WI38 (cell line): Measurements from ENCODE around the gene PEMT.
A peak's percentile ranks its signal among the peaks of the same experiment; 100 is the strongest.
"Not testable (repeated sequence)": the region's sequence is repeated elsewhere in the genome, so short reads cannot be mapped to it uniquely, and the experiment has no call there.

Experiments used
- H3K4me3 ChIP-seq: 2 replicates; pipeline ENCODE4 v1.5.1; 2011; ENCODE audit warnings: low read depth, mild to moderate bottlenecking, control low read depth, low read length
- CTCF ChIP-seq: IDR thresholded peaks from 2 replicates; pipeline ENCODE4 v1.5.1; 2012; ENCODE audit warnings: low read depth, mild to moderate bottlenecking, control low read depth, low read length

PEMT gene

DNA sequence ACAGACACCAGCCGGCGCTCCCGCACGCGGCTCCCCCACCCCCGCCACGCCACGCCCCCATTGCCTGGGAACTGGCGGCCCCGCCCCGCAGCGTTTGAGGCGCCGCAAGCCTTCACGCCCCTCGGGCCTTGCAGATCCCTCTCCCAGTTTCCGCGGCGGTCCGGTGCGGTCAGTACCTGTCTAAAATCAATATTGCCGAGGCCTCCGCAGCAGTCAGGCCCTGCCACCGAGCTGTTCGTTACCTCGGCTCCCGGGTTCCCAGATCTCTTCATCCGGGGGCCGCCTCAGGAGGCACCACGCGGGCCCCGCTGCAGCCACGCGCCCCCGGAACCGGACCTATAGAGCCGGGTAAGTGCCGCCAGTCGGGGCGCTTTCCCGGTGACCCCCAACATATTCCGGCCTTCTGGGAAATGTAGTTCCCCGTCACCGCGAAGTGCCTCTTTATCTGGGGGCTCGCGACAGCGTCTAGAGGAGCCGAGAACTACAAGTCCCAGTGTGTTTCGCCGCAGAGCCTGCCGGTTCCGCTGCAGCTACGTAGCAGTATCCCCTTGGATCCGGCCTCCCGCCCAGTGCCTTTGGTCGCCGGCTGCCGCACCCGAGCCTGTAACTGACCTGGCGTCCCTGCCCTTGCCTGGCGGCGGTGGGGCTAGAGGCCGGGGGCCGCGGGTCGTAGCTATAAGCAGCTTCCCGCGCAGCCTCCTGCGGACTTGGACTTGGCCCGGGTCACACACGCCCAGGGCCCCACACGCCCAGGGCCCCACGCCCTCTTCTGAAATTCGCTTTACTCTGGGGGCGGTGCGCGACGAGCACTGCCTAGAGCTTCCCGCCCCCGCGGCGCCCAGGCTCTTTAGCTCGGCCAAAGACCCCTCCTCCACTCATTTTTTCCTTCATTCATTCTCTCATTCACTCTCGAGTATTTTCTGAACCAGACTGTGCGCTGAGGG, at the start of gene PEMT:
Gene PEMT, minus strand, starts transcription at position 354 of the 944 bp plus-strand sequence. Its CDS starts 82 bp downstream, at position 272.
- peak within 1 kb of the TSS; percentile 87 for H3K4me3 ChIP-seq
- TF ChIP-seq CTCF, result no peak

- H3K4me3 ChIP-seq, result not testable (repeated sequence)
These were observed 48.3 kb upstream of the PEMT start for GRCh38 chr17:17639661-17640270.

DNA sequence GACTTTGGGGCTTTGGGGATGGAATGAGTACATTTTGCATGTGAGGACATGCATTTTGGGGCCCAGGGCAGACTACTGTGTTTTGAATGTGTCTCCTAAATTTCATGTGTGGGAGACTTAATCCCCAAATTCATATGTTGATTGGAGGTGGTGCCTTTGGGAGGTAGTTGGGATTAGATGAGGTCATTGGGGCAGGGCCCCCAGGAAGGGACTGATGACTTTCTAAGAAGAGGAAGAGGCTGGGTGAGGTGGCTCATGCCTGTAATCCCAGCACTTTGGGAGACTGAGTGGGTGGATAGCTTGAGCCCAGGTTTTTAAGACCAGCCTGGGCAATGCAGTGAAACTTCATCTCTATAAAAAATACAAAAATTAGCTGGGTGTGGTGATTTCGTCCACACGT, 47.0 kb upstream of the PEMT start:
- no peak overlapping the region for H3K4me3 ChIP-seq
- TF ChIP-seq CTCF, result no peak

- TF ChIP-seq CTCF, result no peak
- H3K4me3 ChIP-seq, result no peak overlapping the region
These were observed 44.9 kb upstream of the PEMT start for GRCh38 chr17:17636272-17636885.

DNA sequence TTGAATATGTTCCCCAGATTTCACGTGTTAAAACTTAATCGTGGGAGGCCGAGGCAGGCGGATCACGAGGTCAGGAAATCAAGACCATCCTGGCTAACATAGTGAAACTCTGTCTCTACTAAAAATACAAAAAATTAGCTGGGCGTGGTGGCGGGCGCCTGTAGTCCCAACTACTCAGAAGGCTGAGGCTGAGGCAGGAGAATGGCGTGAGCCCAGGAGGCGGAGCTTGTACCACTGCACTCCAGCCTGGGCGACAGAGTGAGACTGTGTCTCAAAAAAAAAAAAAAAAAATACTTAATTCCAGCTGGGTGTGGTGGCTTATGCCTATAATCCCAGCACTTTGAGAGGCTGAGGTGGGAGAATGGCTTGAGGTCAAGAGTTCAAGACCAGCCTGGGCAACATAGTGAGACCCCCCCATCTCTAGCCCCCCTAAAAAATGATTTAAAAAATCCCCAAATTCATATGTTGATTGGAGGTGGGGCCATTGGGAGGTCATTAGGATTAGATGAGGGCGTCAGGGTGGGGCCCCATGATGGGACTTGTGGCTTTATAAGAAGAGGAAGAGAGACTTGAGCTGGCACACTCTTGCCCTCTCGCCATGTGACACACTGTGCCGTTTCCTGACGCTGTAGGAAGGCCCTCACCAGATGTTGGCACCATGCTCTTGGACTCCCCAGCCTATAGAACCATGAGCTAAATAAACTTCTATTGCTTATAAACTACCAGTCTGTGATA, 44.2 kb upstream of the PEMT start:
- not testable (repeated sequence) for H3K4me3 ChIP-seq

- no peak overlapping the region for H3K4me3 ChIP-seq
- TF ChIP-seq CTCF, result no peak
These were observed 43.6 kb upstream of the PEMT start for GRCh38 chr17:17635126-17635525.

GRCh38 chr17:17633310-17633709, 41.8 kb upstream of the PEMT start:
- TF ChIP-seq CTCF, result no peak
- no peak overlapping the region for H3K4me3 ChIP-seq

DNA sequence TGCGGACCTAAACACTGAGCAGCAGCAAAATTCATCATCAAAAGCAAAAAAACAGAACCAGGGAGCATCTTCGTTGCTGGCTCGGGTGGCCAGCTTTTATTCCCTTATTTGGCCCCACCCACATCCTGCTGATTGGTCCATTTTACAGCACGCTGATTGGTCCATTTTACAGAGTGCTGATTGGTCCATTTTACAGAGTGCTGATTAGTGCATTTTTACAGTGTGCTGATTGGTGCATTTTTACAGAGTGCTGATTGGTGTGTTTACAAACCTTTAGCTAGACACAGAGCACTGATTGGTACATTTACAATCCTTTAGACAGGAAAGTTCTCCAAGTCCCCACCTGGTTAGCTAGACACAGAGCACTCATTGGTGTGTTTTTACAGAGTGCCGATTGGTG, 41.2 kb upstream of the PEMT start:
- H3K4me3 ChIP-seq, result not testable (repeated sequence)
